PC-9 (cell line): Measurements from ENCODE around the gene CNIH3.
"Not testable (repeated sequence)": the region's sequence is repeated elsewhere in the genome, so short reads cannot be mapped to it uniquely, and the experiment has no call there.

Experiments used
- EZH2 ChIP-seq: fragments of 200-600 bp; sonication (generic); IDR thresholded peaks from 2 replicates; pipeline ENCODE4 v1.8.0; 2017; ENCODE audit warnings: antibody characterized with exemption, low read depth
- TF ChIP-seq, protein P1 (sequence below): fragments of 200-600 bp; sonication (generic); conservative IDR thresholded peaks from 2 replicates; pipeline ENCODE4 v1.6.1; 2017; ENCODE audit warnings: mixed run types, antibody characterized with exemption, mild to moderate bottlenecking, moderate library complexity

DNA sequence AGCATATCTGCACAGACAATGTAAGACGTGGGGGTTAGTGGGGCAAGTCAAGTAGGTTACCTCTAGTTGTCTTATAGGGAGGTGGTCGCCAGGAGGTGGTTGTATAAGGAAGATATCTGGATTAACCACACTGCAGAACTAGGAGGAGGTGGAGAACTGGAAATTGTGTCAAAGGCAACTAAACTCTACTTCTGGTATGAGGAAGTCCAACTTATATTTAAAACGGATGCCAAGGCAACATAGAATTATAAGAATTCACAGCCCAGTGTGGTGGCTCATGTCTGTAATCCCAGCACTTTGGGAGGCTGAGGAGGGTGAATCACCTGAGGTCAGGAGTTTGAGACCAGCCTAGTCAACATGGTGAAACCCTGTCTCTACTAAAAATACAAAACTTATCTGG lies 44.1 kb upstream of the CNIH3 start:
- not testable (repeated sequence) for TF ChIP-seq EZH2
- TF ChIP-seq, protein P1, sequence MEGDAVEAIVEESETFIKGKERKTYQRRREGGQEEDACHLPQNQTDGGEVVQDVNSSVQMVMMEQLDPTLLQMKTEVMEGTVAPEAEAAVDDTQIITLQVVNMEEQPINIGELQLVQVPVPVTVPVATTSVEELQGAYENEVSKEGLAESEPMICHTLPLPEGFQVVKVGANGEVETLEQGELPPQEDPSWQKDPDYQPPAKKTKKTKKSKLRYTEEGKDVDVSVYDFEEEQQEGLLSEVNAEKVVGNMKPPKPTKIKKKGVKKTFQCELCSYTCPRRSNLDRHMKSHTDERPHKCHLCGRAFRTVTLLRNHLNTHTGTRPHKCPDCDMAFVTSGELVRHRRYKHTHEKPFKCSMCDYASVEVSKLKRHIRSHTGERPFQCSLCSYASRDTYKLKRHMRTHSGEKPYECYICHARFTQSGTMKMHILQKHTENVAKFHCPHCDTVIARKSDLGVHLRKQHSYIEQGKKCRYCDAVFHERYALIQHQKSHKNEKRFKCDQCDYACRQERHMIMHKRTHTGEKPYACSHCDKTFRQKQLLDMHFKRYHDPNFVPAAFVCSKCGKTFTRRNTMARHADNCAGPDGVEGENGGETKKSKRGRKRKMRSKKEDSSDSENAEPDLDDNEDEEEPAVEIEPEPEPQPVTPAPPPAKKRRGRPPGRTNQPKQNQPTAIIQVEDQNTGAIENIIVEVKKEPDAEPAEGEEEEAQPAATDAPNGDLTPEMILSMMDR: not testable (repeated sequence)
